ENCODE data around the gene EPHA6. TPM values are rescaled to one million over a fixed set of nuclear protein-coding genes. Genes with fewer than 3 reads are reported as not detected.
"Not testable (repeated sequence)": the region's sequence is repeated elsewhere in the genome, so short reads cannot be mapped to it uniquely, and the experiment has no call there.

The EPHA6 gene
- total RNA-seq, 4 donors from 2014 or later, result 0.60 to 3.8 (median 3.0) TPM

DNA sequence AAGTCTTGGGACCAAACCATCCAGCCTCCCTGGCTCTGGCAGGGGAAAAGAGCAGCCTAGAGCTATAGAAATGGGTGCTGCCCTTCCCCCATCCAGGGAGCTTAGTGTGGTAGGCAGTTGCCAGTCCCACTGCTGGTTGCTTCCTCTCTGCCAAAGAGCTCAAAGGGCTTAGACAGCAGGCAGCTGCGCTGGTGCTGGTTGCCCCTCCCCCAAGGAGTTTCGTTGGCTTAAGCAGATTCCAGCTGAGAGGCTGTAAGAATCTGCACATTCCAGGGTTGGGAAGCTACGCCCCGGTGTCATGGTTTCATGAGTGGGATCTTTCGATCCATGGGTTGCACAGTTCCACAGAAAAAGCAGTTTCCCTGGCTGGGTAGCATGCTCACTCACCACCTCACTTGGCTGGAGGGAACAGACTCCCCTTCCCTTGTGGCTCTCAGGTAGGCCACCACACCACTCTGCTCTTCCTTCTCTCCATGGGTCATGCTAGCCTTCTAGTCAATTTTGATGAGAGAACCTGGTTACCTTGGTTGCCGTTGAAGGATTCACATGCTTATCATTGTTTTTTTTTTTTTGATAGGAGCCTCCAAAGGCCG lies 195.1 kb downstream of the EPHA6 start:
- 65 to 89% methylated on average over 2 to 7 of the region's 7 CpGs for WGBS, 2 donors (ENCODE audit: low coverage in 1 of 2)
- Histone ChIP-seq H3K27ac (no peak overlapping the region), H3K27me3 (no peaks in the 10 kb centered on the region), H3K9me3 (peaks cover 0 to 3% of the 10 kb centered on the region in 2 donors), H3K4me1 (no peaks in the 10 kb centered on the region), H3K4me3 (no peak overlapping the region), H3K36me3 (no peaks in the 10 kb centered on the region)
- intact Hi-C loops (cut with DNase I; ENCODE audit: low total_unique reads) (no loop called here), in situ Hi-C loops (cut with MboI; ENCODE audit: low pct_ligation_motif_present in 1 of 4, low pct_unique_long_range_greater_than_20kb in 1 of 4, low sequenced_read_pairs in 3 of 4) (no loop called here)
- no peak for TF ChIP-seq POLR2A (IDR thresholded peaks at IDR 0.05)
- no peak for TF ChIP-seq POLR2AphosphoS5 (IDR thresholded peaks at IDR 0.05)
- no peak for TF ChIP-seq EP300 (IDR thresholded peaks at IDR 0.05; ENCODE audit: low read depth)
- TF ChIP-seq, protein P1, sequence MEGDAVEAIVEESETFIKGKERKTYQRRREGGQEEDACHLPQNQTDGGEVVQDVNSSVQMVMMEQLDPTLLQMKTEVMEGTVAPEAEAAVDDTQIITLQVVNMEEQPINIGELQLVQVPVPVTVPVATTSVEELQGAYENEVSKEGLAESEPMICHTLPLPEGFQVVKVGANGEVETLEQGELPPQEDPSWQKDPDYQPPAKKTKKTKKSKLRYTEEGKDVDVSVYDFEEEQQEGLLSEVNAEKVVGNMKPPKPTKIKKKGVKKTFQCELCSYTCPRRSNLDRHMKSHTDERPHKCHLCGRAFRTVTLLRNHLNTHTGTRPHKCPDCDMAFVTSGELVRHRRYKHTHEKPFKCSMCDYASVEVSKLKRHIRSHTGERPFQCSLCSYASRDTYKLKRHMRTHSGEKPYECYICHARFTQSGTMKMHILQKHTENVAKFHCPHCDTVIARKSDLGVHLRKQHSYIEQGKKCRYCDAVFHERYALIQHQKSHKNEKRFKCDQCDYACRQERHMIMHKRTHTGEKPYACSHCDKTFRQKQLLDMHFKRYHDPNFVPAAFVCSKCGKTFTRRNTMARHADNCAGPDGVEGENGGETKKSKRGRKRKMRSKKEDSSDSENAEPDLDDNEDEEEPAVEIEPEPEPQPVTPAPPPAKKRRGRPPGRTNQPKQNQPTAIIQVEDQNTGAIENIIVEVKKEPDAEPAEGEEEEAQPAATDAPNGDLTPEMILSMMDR (IDR thresholded peaks at IDR 0.05), result no peak
- DNase-seq, result no peak

- Histone ChIP-seq H3K27me3 (no peaks in the 10 kb centered on the region), H3K36me3 (no peaks in the 10 kb centered on the region), H3K4me3 (no peak overlapping the region), H3K27ac (no peak overlapping the region), H3K4me1 (no peaks in the 10 kb centered on the region), H3K9me3 (peaks cover 0 to 3% of the 10 kb centered on the region in 2 donors)
- 78 to 82% methylated on average over 2 of the region's 2 CpGs for WGBS, 2 donors (ENCODE audit: low coverage in 1 of 2)
- no peak for TF ChIP-seq EP300 (IDR thresholded peaks at IDR 0.05; ENCODE audit: low read depth)
- no peak for TF ChIP-seq POLR2A (IDR thresholded peaks at IDR 0.05)
- no peak for TF ChIP-seq POLR2AphosphoS5 (IDR thresholded peaks at IDR 0.05)
- TF ChIP-seq, protein P1 (IDR thresholded peaks at IDR 0.05), result no peak
- intact Hi-C loops (cut with DNase I; ENCODE audit: low total_unique reads) (no loop called here), in situ Hi-C loops (cut with MboI; ENCODE audit: low pct_ligation_motif_present in 1 of 4, low pct_unique_long_range_greater_than_20kb in 1 of 4, low sequenced_read_pairs in 3 of 4) (no loop called here)
- DNase-seq, result no peak
Measured at GRCh38 chr3:97010881-97011657, 196.7 kb downstream of the EPHA6 start.

GRCh38 chr3:97021778-97022177 lies 207.4 kb downstream of the EPHA6 start:
- 40 to 70% methylated on average over 1 of the region's 1 CpG for WGBS, 2 donors (ENCODE audit: low coverage in 1 of 2)
- DNase-seq, result no peak
- Histone ChIP-seq H3K36me3 (no peaks in the 10 kb centered on the region), H3K27me3 (no peaks in the 10 kb centered on the region), H3K9me3 (no peaks in the 10 kb centered on the region), H3K4me3 (no peak overlapping the region), H3K4me1 (no peaks in the 10 kb centered on the region), H3K27ac (no peak overlapping the region)
- TF ChIP-seq POLR2A (IDR thresholded peaks at IDR 0.05), result no peak
- TF ChIP-seq, protein P1 (IDR thresholded peaks at IDR 0.05), result no peak
- TF ChIP-seq POLR2AphosphoS5 (IDR thresholded peaks at IDR 0.05), result no peak
- TF ChIP-seq EP300 (IDR thresholded peaks at IDR 0.05; ENCODE audit: low read depth), result no peak
- intact Hi-C loops (cut with DNase I; ENCODE audit: low total_unique reads) (no loop called here), in situ Hi-C loops (cut with MboI; ENCODE audit: low pct_ligation_motif_present in 1 of 4, low pct_unique_long_range_greater_than_20kb in 1 of 4, low sequenced_read_pairs in 3 of 4) (no loop called here)

GRCh38 chr3:97025612-97026011 lies 211.2 kb downstream of the EPHA6 start:
- H3K9me3 ChIP-seq; H3K27ac ChIP-seq; H3K27me3 ChIP-seq; intact Hi-C loops (cut with DNase I; ENCODE audit: low total_unique reads); DNase-seq; in situ Hi-C loops (cut with MboI; ENCODE audit: low pct_ligation_motif_present in 1 of 4, low pct_unique_long_range_greater_than_20kb in 1 of 4, low sequenced_read_pairs in 3 of 4); H3K36me3 ChIP-seq; H3K4me1 ChIP-seq; H3K4me3 ChIP-seq: not testable (repeated sequence)
- WGBS, 2 donors (ENCODE audit: low coverage in 1 of 2), result 87 to 93% methylated on average over 7 to 8 of the region's 8 CpGs

All from transverse colon (tissue), 4 donors.